Esophagus muscularis mucosa (tissue), 4 donors: ENCODE results near the gene WDR5. TPM values are rescaled to one million over a fixed set of nuclear protein-coding genes. Genes with fewer than 3 reads are reported as not detected.

ENCODE experiments used
- DNase-seq: peaks from one replicate; pipeline ENCODE4 v3.0.0-alpha.2; 2017; ENCODE audit errors: extremely low spot score
- H3K27ac ChIP-seq, 4 donors: fragments of 200-600 bp; sonication (generic); replicated peaks in 1 of 4; 1 replicate in 3 of 4; 2 replicates in 1 of 4; pipeline ENCODE4 v1.5.1; 2016 to 2019; ENCODE audit warnings: mild to moderate bottlenecking in 1 of 4
- H3K27me3 ChIP-seq, 4 donors: fragments of 200-600 bp; sonication (generic); one replicate each; pipeline versions ENCODE4 v1.5.1 to v1.6.0; 2016 to 2019
- H3K36me3 ChIP-seq, 4 donors: fragments of 200-600 bp; sonication (generic); one replicate each; pipeline ENCODE4 v1.5.1; 2016 to 2019
- H3K4me1 ChIP-seq, 4 donors: fragments of 200-600 bp; sonication (generic); one replicate each; pipeline ENCODE4 v1.5.1; 2016 to 2019
- H3K4me3 ChIP-seq, 4 donors: fragments of 200-600 bp; sonication (generic); 1 replicate in 2 of 4; 2 replicates in 2 of 4; pipeline ENCODE4 v1.5.1; 2016 to 2019; ENCODE audit warnings: mild to moderate bottlenecking in 4 of 4, moderate library complexity in 1 of 4
- H3K9me3 ChIP-seq, 4 donors: fragments of 200-600 bp; sonication (generic); 1 replicate in 3 of 4; 2 replicates in 1 of 4; pipeline ENCODE4 v1.5.1; 2016 to 2019
- CTCF ChIP-seq, 3 experiments: fragments of 200-600 bp in 2 of 3; fragments of 450-650 bp in 1 of 3; sonication (generic) in 2 of 3; IDR thresholded peaks; one replicate each; pipeline ENCODE4 v1.5.1; 2017 to 2019; ENCODE audit warnings: antibody characterized with exemption in 3 of 3, mild to moderate bottlenecking in 2 of 3, moderate library complexity in 1 of 3
- EP300 ChIP-seq: sonication (generic); formaldehyde crosslinking; IDR thresholded peaks from one replicate; pipeline ENCODE4 v1.6.1; 2017; ENCODE audit warnings: antibody characterized with exemption
- POLR2A ChIP-seq: fragments of 450-650 bp; IDR thresholded peaks from one replicate; pipeline ENCODE4 v1.6.1; 2017; ENCODE audit warnings: antibody characterized with exemption, moderate library complexity, mild to moderate bottlenecking, low read depth
- POLR2AphosphoS5 ChIP-seq, 2 donors: sonication (generic); formaldehyde crosslinking; IDR thresholded peaks; one replicate each; pipeline ENCODE4 v1.6.1; 2017; ENCODE audit warnings: antibody characterized with exemption in 2 of 2
- WGBS: methylation state at CpG from one replicate; pipeline ENCODE4 v1.1.5; 2018; 5-methylcytosine and 5-hydroxymethylcytosine counted together
- intact Hi-C: fragments of 100-400 bp; cut with DNase I; formaldehyde crosslinking; loops from one replicate; pipeline ENCODE4 v1.15.1; 2023
- total RNA-seq, 4 donors: library from RNA; depleted of rRNA; stranded (reverse); fragments of >200 nt; gene quantifications; one replicate each; pipeline versions ENCODE4 v1.1.0 to v1.2.1, GENCODE V29; 2016

Gene WDR5
- total RNA-seq, 4 donors from 2014 or later, result 20.7 to 34.2 (median 24.6) TPM

DNA sequence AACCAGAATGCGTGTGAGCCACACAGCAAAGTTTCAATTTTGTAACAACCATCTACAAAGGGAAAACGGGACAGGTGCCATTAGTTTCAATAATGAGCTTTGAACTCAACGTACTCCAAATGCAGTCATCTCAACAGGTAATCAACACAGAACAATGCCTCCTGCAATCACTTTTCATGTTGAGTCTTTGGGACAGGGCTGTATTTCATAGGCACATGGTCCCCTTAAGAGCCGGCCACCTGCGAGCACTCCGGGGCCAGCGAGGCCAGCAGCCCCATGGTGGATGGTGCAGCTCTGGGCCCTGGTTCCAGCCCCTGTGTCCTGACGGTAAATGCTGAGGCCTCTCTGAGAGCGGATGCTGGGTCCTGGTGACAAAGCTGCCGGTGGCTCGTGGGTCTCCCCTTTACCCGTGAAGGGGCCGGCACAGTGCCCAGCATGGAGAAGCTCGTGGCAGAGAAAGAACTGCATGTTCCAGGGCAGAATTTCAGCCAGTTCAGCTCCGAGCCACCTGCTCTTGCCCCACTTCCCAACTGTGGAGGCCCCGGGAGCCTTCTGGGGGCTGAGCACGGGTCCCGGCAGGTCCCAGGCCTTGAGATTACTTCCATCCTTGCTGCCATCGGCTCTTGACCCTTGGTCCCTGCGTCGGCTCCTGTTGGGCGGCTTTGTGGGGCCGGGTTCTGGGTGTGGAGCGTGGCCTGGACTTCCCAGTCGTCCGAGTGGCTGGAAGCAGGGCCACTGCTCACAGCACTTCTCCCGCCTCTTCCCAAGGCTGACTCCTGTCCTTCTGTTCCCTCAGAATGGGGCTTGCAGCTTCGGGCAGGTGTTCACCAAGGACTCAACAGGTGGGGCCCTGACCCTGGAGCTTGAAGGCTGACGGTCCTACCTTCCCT is 54.6 kb downstream of the WDR5 start:
- Histone ChIP-seq H3K4me1 (peaks cover 7 to 23% (median 19%) of the 10 kb centered on the region in 4 donors), H3K27ac (no peak overlapping the region), H3K27me3 (no peaks in the 10 kb centered on the region), H3K4me3 (no peak overlapping the region), H3K9me3 (no peaks in the 10 kb centered on the region), H3K36me3 (no peaks in the 10 kb centered on the region)
- no peak for DNase-seq
- TF ChIP-seq POLR2AphosphoS5 (IDR thresholded peaks at IDR 0.05) (no peak), POLR2A (no peak), CTCF (IDR thresholded peaks at IDR 0.05) (no peak)
- intact Hi-C loops, result no loop called here
- WGBS, result 93% methylated on average over 17 of the region's 29 CpGs

- Histone ChIP-seq H3K36me3 (no peaks in the 10 kb centered on the region), H3K4me1 (peaks cover 7 to 20% (median 18%) of the 10 kb centered on the region in 4 donors), H3K4me3 (no peak overlapping the region), H3K27me3 (no peaks in the 10 kb centered on the region), H3K27ac (no peak overlapping the region), H3K9me3 (no peaks in the 10 kb centered on the region)
- intact Hi-C loops, result no loop called here
- TF ChIP-seq EP300 (no peak), POLR2AphosphoS5 (IDR thresholded peaks at IDR 0.05) (no peak)
- 86% methylated on average over 6 of the region's 6 CpGs for WGBS
- no peak for DNase-seq
Observed at GRCh38 chr9:134191455-134192209, 55.8 kb downstream of the WDR5 start.

DNA sequence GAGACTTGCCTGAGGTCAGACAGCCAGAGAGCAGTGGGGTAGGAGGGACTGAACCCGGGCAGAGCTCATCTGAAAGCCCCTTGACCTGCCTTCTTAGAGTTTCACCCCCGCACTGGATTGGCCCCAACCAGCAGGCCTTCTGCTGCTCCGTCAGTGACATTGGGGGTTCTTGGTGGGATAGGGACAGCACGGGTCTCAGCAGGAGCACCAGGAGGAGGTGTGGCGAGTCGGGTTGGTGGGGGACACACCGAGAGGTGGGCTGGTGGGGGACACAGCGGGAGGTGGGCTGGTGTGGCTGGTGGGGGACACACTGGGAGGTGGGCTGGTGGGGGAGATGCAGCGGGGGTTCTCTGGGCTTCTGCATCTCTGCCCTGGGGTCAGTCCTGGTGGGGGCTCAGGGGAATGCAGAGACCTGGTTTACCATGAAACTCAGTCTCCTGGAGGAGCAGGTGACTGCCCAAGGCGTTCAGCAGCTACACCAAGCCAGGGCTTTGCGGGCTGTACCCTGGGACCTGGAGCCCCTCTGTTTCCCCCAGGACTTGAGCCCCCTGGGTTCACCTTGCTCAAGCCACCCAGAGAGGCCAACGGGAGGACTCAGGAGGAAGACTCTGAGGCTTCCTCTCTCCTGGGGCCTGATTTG is 56.5 kb downstream of the WDR5 start:
- 85% methylated on average over 5 of the region's 12 CpGs for WGBS
- no peaks in the 10 kb centered on the region for H3K27me3 ChIP-seq

GRCh38 chr9:134192951-134193731 is 57.3 kb downstream of the WDR5 start:
- H3K9me3 ChIP-seq, result no peaks in the 10 kb centered on the region

More for the DNA sequence above, 56.5 kb downstream of the WDR5 start:
- H3K9me3 ChIP-seq, result no peaks in the 10 kb centered on the region
- TF ChIP-seq EP300 (no peak), POLR2AphosphoS5 (IDR thresholded peaks at IDR 0.05) (no peak), POLR2A (no peak), CTCF (IDR thresholded peaks at IDR 0.05) (no peak)
- DNase-seq, result no peak
- intact Hi-C loops, result no loop called here
- peaks cover 7 to 20% (median 18%) of the 10 kb centered on the region in 4 donors for H3K4me1 ChIP-seq
- H3K27ac ChIP-seq, result no peak overlapping the region
- H3K4me3 ChIP-seq, result no peak overlapping the region
- H3K36me3 ChIP-seq, result no peaks in the 10 kb centered on the region

More at GRCh38 chr9:134192951-134193731, 57.3 kb downstream of the WDR5 start:
- no peak for DNase-seq
- intact Hi-C loops, result no loop called here
- TF ChIP-seq POLR2AphosphoS5 (IDR thresholded peaks at IDR 0.05) (no peak), EP300 (no peak), CTCF (IDR thresholded peaks at IDR 0.05) (no peak), POLR2A (no peak)
- Histone ChIP-seq H3K4me3 (no peak overlapping the region), H3K4me1 (peaks cover 7 to 17% (median 14%) of the 10 kb centered on the region in 4 donors), H3K27me3 (no peaks in the 10 kb centered on the region), H3K27ac (no peak overlapping the region), H3K36me3 (no peaks in the 10 kb centered on the region)
- WGBS, result 96% methylated on average over 12 of the region's 21 CpGs
